ENCODE data around the gene PIN4.
A peak's percentile ranks its signal among the peaks of the same experiment; 100 is the strongest.
"Not testable (repeated sequence)": the region's sequence is repeated elsewhere in the genome, so short reads cannot be mapped to it uniquely, and the experiment has no call there.

PIN4 gene

DNA sequence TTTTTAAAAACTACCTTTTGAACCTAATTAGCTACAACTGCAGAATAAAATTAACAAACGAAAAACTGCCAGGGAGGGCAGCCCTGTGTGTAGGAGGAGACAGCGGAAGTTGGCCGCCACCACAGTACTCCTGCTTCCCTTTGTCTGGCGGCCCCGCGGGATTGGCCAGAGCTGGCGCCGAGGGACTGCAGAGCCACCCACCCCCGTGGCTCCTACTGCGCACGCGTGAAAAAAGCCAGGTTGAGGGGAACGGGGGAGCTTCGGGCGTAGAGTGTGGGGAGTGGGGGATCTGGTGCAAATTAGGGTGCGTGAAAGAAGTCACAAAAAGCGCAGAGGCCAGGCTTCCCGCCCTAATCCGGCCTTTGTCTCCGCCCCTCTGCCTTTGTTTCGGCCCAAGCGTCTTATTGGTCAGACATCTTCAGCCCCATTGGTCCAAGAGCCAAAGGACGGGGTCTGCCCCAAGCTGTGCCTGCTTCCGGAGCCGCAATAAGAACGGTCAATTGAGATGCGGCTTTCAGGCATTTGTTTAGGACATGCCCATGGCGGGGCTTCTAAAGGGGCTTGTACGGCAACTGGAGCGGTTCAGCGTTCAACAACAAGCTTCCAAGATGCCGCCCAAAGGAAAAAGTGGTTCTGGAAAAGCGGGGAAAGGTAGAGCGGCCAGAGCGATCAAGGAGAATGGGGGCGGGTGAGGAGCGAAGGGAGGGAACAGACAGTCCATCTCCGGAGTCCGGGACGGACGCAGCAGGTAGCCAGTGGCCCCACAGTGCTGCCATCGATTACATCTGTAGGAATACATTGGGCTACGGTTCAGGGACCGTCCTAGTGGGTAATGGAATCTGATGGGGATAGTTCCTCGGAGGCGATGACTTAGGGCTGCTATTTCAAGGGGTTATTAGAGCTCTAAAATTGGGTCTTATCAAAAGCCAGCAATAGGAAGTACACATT is at the start of gene PIN4:
TSS of gene PIN4 (plus strand) at position 580 of the 948 bp plus-strand sequence. CDS start at position 609, 29 bp downstream.
- peak; percentile 85 for DNase-seq

DNA sequence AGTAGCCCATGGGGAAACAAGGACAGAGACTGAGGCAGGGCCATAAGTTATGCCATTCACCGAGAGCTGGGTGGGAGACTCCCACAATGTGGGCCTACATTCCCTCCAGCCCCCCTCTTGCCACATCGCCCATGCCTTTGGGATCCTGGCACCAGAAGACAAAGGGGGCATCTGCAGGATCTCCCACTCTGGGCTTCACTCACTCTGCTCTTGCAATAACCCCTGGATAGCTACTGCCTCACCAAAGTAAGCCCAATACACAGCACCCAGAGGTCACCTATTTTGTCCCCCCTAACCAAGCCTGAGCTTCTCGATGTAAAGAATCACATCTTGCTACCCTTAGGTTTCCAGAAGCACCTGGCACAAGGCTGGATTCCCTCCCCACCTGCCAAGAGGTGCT is 49.1 kb upstream of the PIN4 start:
- DNase-seq: no peak

DNA sequence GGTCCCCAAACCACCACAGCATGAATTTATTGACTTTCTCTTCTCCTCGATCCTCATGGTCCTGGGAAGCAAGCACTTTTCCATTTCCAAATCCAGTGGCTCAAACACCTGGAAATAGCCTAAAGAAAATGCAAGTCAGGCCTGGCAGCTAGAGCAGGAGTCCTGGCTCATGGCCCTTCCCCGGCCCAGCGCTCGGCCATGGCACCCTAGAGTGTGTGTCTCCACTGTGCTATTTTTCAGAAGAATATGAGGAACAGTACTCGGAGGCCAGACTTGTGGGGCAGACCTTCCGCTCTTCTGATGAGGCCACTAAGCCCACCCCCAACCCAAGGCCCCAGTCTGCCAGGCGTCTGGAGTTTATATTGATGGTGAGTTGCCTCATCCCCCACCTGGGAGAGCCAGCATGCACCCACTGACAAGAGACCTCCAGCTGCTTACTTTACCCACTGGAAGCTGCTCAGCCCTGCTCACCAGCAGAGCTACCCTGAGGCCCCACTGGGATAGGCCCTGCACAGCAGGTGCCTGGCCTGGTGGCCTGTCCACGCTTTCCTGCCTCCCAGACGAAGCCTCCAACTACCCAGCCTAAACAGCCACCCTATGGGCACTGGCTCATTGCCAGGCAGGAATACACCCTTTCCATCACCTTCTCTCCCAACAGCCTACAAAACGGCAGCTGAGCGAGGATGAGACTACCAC is 47.6 kb upstream of the PIN4 start:
- DNase-seq: no peak

DNA sequence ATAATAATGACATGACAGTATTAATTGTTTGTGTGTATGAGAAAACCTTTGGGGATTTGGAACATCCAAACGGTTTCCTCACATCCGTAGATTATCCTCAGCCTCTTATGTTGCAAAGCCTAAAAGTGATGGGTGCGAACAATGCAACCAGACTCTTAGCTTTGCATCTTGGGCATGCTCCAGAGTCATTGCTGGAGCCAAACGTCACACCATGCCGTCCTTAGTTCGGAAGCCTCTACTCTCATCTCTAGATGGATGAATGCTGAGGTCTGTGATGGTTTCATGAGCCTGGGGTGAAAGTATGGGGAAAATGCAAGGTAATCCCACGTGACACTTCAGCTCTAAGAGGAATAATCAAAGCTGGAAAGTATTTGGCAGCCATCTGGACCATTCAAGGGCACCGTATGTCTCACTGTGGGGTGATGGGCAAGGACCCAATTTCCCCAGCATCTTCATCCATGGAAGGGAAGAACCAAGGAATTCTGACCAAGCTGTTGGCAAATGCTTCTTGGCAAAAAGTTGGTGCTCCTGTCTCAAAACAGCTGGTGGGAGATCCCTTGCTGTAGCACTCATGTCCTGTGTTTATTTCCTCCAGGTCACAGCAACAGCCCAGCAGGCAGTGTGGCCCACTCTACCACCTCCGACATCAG is 43.6 kb upstream of the PIN4 start:
- no peak for DNase-seq

DNA sequence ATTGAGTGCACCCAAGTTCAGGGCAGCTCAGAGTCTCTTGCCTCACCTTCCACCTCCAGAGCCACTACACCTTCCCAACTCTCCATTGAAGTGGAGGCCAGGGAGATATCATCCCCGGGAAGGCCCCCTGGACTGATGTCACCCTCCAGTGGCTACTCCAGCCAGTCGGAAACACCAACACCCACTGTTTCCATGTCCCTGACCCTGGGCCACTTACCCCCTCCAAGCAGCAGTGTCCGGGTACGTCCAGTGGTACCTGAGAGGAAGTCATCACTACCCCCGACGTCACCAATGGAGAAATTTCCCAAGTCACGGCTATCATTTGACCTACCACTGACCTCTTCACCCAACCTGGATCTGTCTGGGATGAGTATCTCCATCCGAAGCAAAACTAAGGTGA is 42.0 kb upstream of the PIN4 start:
- DNase-seq: no peak

DNA sequence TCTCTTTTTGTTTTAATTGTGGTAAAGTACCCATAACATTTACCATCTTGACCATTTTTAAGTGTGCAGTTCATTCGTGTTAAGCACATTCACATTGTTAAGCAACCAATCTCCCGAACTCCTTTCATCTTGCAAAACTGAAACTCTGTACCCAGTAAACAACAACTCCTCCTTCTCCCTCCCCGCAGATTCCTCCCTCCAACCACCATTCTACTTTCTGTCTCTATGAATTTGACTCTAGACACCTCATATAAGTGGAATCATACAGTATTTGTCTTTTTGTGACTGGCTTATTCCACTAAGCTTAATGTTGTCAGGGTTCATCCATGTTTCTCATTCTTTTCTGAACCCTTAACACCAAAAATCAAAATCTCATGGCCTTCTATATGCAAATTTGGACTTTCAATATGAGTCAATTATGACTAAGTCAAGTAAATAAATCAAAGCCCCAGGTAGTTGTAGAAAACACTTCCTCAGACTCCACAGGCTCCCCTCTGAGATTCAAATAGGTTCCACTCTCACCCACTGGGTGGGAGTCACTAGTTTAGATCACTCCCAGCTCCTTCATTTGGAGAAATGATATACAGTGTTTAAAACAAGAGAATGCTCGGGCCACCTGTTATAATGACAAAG is 40.1 kb upstream of the PIN4 start:
- peak; percentile 15 for DNase-seq

DNA sequence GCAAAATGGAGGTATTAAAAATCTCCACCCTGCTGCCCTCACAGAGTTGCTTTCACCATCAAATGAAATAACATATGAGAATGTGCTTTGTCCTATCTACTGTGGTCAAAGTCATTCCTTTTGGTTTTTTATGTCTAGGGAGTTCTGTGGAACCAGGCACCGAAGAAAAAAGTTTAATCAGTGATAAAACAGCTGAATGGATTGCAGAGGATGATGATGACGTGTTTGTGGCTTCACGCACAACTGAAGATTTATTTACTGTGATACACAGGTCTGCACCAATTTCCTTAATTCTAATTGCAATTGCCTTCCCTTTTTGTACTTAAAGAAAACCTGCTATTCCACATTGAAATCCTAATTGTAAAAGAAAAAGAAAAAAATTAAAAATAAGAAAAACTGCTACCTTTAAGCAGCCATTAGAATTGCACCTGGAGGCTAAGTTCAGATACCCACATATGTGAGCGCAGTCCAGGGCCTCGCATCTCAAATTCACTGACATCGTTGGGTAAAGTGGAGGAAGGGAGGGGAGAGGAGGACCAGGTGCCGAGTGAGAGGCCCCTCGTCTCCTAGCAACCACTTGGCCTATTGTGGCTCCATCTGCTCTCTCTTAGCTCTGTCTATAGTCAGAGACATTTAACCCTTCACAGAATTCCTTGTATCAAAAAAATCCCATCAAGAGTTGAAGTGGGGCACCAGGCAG is 39.3 kb upstream of the PIN4 start:
- no peak for DNase-seq

DNA sequence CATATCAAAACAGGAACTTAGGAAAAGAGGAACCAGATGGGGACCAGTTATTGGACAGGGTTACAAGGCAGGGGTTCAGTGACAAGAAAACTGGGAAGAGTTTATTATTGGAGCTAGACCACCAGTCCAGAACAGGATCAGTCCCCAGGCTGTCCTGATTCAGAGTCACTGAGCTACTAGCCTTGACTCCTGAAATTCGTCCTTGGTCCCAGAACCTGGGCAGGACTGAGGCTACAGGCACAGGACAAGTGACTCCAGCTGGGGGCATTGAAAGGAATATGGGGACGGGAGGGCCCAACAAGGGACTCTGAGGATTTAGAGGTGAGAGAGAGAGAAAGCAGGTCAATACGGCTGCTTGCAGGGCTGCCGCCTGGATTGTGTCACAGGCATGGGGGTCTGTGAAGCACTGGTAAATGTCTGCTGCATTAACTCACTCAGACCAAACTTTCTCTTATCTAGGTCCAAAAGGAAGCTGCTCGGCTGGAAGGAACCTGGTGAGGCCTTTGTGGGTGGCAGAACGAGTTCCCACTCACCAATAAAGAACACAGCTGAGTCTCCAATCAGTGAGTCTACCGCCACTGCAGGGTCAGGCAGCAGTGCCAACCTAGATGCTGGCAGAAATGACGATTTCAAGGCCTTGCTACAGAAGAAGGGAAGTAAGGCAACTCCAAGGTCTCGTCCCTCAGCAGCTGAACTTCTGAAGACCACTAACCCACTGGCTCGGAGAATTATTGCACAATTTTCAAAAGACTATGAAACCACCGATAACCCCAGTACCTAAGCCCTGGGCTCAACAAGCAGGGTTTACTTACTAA is 38.6 kb upstream of the PIN4 start:
- DNase-seq: no peak

DNA sequence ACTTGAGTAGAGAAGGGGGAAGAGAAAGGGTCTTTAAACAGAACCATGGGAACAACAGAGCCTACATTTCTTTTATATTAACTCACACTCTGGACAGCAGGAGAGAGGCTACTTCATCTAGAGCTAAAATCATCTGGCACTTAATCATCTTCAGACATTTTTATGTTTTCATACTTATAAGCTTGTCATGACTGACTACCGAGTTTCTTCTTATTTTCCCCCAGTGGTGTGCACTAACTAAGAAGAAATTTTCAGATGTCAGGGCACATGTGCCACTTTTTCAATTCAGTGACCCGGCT is 38.0 kb upstream of the PIN4 start:
- DNase-seq: no peak

DNA sequence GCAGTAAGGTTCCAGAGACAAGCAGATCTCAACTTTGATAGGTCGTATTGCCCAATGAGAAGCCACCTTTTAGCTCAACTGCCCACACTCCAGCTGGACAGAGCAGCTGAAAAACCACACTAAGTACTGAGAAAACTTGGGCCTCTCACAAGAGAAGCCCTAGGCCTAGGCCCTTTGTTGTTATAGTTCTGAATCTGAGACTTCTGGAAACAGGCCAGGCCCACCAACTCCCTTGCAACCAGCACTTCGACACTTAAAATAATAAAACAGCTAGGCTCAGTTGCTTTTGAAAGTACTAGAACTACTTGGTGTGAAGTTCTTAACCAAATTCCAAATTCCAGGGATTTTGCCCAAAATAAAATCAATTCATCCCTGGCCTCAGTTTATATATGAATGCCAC is 36.4 kb upstream of the PIN4 start:
- no peak for DNase-seq

DNA sequence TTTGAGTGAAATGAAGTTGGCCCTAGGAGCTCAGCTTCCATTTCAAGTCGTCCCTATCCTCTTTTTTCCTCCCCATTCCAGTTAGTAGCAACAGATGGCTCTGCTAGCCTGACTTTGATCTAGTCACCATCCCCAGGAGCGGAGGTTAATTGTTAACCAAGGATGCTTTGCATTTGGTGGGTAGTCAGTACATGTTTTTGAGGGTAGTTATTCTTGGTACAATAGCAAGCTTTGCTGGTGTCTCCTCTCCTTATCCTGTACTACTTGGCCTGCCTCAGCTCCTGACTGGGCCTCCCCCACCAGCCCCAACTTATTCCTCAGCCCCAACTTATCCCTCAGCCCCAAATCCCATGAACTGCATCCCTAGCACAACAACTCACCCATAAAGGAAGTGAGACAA is 35.0 kb upstream of the PIN4 start:
- no peak for DNase-seq

DNA sequence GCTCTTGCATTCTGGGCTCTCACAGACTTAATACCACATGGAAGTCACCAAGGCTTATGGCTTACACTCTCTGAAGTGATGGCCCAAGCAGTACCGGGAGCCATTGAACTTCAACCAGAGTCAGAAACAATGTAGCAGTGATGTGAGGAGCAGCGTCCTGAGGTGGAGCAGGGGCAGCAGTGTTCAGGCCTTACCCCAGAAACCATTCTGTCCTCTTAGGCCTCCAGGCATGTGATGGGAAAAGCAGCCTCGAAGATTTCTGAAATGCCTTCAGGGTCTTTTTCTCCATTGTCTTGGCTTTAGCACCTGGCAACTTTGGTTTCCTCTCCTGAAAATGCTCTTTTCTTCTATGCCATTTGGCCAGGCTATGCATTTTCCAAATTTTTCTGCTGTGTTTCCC is 22.8 kb upstream of the PIN4 start:
- DNase-seq: no peak

DNA sequence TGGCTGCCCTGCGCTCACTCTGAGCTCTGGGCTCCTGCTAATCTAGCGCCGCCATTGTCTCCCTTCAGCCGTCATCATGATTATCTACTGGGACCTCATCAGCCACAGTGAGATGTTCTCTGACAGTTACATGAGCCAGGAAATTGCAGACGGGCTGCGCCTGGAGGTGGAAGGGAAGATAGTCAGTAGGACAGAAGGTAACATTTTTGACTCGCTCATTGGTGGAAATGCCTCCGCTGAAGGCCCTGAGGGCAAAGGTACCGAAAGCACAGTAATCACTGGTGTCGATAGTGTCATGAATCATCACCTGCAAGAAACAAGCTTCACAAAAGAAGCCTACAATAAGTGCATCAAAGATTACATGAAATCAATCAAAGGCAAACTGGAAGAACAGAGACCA is 21.8 kb upstream of the PIN4 start:
- DNase-seq: no peak

DNA sequence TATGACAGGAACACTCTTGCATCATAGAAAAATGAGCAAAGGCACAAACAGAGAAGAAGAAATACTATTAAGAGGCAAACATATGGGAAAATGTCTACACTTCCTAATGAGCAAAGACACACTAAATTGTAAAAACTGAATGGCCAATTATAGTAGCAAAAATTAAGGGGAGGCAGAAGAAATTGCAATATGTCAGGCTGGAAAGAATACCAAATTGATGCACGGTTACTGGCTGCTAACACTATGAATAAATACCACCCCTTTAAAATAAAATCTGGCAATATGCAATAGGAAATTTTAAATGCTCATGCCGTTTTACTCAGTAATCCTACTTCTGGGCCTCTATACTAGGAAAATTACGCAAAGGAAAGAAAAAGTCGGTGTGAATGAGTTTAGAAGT is 16.0 kb upstream of the PIN4 start:
- DNase-seq: no peak

DNA sequence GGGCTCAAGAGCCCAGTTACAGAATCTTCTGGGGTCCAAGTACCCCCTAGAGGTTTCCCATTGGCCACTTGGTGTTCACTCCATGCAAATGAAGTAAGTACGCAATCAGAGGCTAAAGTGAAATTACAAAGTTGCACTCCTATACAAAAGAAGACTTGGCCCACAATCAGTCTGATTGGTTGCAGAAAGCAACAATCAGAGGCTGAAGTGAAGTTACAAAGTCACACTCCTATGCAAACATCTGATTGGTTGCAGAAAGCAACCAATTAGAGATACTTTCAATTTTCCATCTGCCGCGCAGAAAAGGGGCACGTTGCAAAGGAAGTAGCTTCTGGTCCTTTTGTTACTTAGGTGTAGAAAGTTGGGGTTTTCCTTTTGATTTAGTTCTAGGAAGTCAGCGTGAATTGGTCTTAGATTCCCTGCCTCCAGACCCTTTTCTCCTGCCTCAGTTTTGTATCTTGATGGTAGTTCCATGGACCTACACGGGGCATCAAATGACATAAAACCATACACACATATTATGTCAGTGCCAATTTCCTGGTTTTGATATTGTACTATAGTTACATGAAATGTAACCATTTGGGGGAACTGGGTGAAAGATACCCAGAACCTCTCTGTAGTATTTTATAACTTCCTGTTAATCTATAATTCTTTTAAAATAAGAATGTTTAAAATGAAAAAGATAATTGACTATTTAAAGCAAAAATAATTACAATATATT is 12.4 kb upstream of the PIN4 start:
- peak; percentile 20 for DNase-seq

DNA sequence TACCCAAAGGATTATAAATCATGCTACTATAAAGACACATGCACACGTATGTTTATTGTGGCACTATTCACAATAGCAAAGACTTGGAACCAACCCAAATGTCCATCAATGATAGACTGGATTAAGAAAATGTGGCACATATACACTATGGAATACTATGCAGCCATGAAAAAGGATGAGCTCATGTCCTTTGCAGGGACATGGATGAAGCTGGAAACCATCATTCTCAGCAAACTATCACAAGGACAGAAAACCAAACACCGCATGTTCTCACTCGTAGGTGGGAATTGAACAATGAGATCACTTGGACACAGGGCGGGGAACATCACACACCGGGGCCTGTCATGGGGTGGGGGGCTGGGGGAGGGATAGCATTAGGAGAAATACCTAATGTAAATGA is 5.3 kb upstream of the PIN4 start:
- not testable (repeated sequence) for DNase-seq

DNA sequence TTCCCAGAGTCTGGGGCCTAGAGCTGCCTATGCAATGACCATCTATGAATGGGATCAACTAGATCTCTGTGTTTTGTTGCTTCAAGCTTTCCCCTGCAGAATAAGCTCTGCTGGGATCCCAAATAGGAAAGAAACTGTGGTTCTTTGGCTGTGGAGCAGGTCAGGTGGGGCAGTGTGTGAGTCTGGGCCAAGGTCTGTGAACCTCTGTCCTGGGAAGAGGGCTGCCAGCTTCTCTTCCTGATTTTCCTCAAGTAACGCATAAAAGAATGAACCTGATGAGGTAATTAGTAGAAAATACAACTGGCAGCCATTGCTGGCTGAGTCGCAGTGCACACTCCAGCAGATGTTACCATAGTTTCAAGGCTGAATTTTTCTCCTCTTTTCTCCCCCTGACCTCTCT is 4.6 kb upstream of the PIN4 start:
- DNase-seq: no peak

DNA sequence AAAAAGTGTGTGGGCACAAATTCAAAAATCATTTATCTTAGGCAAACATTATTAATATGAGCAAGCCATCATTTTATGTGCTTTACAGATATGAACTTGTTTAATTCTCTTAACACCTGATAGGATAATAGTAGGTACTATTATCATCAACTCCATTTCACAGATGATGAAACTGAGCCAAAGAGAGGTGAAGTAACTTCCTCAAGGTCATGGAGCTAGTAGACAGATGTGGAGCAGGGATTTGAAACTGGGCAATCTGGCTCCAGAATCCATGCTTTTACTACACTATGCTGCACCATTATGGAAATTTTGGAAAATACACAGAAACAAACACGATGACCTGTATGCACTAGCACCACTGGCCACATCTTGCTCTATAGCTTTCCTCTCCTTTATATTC is 1.0 kb upstream of the PIN4 start:
- DNase-seq: no peak

DNA sequence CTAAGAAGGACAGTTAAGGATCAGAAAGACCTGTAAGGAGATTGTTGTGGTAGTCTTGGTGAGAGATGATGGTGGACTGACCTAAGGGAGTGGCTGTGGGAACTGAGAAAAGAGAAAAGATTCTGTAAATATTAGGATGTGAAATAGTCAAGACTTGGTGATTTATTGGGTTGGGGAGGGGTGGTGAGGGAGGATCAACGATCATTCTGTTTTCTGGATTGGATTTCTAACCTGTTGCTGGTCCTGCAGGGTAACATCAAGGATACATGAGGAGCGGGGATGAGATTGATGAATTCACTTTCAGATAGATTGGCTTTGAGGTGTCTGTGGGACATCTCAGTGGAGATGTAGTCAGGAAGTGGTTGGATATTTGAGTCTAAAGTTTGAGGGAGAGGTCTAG is 1.4 kb downstream of the PIN4 start:
- DNase-seq: no peak

DNA sequence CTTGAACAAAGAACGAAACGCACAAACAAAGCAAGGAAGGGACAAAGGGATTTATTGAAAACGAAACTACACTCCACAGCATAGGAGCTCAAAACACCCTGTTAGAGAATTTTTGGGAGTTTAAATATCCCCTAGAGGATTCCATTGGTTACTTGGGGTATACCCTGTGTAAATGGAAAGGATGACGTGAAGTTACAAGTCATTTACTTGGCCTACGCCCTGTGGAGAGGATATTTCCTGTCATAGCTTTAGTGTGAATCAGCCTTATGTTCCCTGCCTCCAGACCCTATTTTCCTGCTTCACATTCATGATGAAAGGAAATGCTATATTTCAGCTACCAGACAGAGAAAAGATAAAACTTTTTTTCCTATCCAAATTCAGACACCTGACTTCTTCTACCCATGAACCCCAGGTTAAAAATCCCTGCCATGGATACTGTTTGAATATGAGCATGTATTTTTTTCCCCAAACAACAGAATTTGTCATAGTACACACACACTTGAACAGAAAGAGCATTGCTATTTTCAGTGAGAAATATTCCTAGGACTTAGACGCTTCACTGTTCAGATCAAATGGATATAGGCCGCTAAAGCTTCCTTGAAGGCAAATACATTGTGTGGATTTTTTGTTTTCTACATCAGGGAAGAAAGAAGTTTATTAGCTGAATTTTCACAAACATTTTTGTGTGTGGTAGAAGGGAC is 20.4 kb downstream of the PIN4 start:
- no peak for DNase-seq
